ENCODE results near the gene MLPH.

- TF ChIP-seq ZBTB33 (IDR thresholded peaks at IDR 0.05; ENCODE audit: borderline replicate concordance, low read depth) (no peak), POLR2AphosphoS5 (IDR thresholded peaks at IDR 0.05; ENCODE audit: low read depth, low read length) (no peak), SMC3 (IDR thresholded peaks at IDR 0.05; ENCODE audit: low read depth, low read length) (no peak), GATA2 (CRISPR knock-in tag; IDR thresholded peaks at IDR 0.05) (no peak)
- TF ChIP-seq, protein P1, sequence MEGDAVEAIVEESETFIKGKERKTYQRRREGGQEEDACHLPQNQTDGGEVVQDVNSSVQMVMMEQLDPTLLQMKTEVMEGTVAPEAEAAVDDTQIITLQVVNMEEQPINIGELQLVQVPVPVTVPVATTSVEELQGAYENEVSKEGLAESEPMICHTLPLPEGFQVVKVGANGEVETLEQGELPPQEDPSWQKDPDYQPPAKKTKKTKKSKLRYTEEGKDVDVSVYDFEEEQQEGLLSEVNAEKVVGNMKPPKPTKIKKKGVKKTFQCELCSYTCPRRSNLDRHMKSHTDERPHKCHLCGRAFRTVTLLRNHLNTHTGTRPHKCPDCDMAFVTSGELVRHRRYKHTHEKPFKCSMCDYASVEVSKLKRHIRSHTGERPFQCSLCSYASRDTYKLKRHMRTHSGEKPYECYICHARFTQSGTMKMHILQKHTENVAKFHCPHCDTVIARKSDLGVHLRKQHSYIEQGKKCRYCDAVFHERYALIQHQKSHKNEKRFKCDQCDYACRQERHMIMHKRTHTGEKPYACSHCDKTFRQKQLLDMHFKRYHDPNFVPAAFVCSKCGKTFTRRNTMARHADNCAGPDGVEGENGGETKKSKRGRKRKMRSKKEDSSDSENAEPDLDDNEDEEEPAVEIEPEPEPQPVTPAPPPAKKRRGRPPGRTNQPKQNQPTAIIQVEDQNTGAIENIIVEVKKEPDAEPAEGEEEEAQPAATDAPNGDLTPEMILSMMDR (IDR thresholded peaks at IDR 0.05): no peak
- TF ChIP-seq, protein P2, sequence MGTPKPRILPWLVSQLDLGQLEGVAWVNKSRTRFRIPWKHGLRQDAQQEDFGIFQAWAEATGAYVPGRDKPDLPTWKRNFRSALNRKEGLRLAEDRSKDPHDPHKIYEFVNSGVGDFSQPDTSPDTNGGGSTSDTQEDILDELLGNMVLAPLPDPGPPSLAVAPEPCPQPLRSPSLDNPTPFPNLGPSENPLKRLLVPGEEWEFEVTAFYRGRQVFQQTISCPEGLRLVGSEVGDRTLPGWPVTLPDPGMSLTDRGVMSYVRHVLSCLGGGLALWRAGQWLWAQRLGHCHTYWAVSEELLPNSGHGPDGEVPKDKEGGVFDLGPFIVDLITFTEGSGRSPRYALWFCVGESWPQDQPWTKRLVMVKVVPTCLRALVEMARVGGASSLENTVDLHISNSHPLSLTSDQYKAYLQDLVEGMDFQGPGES (IDR thresholded peaks at IDR 0.05; ENCODE audit: low read depth, low read length): no peak
Observed at GRCh38 chr2:237480556-237480955, 6.5 kb upstream of the MLPH start.
